Measurements from ENCODE around the gene MAP3K7. TPM values are rescaled to one million over a fixed set of nuclear protein-coding genes. Genes with fewer than 3 reads are reported as not detected.

Gene MAP3K7
- total RNA-seq, 2 donors from 2014 or later: 25.3 to 26.3 TPM

DNA sequence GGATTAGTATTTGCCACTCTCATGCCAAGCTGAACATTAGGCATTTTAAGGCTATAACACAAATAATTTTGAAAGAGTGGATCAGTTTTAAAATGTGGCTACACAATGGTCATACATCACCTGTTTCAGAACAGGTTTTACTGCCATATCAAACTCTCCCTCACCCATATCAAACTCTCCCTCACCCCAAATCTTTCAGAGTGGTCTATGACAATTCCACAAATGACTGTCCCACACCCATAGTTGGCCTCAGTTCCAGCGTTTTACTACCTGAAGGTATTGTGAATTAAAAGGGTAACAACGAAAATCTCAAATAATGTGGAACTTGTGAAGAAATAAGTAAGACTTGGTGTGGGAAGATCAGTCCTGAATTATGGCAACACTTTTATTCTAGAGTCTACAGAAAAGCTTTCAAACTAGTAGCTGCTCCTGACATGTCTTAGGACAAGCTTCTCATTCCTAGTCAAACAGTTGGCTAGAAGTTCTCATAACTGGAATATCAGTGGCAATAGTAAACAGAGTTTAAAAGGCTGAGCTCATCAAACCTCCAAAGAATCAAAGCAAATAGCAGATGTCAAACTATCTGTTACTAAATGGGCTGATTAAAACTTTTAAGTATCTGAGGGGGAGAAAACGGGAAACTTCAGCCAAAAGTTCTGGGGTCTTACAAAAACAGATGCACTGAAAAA lies 52.4 kb downstream of the MAP3K7 start:
- DNase-seq: peak in 1 of 2 donors; percentile 1
- Mint-ChIP-seq H3K4me1 (ENCODE audit: low read depth) (no peaks in the 10 kb centered on the region), H3K27ac (no peak overlapping the region), H3K9me3 (no peaks in the 10 kb centered on the region), H3K4me3 (no peak overlapping the region), H3K36me3 (ENCODE audit: insufficient read depth in 2 of 2) (peaks cover 0 to 3% of the 10 kb centered on the region in 2 donors), H3K27me3 (ENCODE audit: low read depth) (no peaks in the 10 kb centered on the region)
- ATAC-seq (replicated peaks in 1 of 2): peak; percentile 43 to 54

DNA sequence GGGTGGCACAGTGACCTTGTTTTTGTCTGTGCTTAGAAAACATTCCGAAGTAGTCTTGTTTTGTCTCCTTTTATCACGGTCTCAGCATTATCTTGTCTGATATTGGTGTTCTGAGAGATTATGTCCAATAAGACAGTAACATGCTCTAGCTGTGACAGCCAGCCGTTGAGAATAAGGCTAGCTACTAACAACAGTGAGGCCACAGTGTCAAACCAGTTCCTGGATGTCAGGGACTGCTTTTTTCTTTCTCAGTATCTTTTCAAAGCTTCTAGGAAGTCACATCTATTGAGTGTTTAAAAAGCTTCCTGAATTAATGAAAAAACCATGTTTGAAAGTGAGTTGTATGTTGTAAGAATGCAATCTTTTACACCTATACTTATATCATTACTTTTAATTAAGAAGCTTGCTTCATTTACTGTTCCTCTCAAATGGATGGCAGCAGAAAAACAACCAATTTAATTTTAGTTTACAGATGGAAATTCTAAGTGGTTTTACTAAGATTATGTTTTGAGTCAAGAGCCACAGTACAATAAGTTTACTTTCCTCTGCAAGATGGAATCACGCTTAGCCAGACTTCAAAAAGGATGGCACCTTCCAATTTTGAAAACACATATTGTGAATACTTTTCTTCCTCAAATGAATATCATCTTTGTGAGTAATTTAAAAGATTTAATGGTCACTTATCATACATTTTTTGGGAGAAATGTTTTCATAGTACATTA lies 53.1 kb downstream of the MAP3K7 start:
- peak in 1 of 2 donors; percentile 25 for ATAC-seq (replicated peaks in 1 of 2)
- Mint-ChIP-seq H3K27me3 (ENCODE audit: low read depth) (no peaks in the 10 kb centered on the region), H3K27ac (no peak overlapping the region), H3K4me3 (no peak overlapping the region), H3K36me3 (ENCODE audit: insufficient read depth in 2 of 2) (peaks cover 0 to 3% of the 10 kb centered on the region in 2 donors), H3K4me1 (ENCODE audit: low read depth) (no peaks in the 10 kb centered on the region), H3K9me3 (no peaks in the 10 kb centered on the region)
- DNase-seq: no peak

DNA sequence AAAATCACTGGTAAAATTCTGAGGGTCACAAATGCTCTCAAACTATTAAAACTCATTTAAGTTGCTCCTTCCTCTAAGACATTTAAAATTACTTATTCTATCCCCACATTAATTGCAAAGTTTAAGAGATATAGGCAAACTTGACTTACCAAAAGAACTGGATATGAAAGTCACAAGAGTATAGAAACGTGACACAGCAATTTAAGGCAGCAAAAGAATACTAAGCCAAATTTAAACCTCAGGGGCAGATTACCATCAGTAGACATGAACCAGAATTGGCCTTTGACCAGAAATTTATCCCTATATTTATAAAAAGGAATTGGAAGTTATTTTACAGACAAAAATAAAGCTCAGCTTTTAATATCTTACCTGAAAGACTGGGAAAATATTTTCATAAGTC lies 56.0 kb downstream of the MAP3K7 start:
- no peak overlapping the region for H3K4me3 Mint-ChIP-seq
- ATAC-seq (replicated peaks in 1 of 2) (no peak), DNase-seq (no peak)
- H3K9me3 Mint-ChIP-seq: no peaks in the 10 kb centered on the region
- H3K27ac Mint-ChIP-seq: no peak overlapping the region
- H3K36me3 Mint-ChIP-seq (ENCODE audit: insufficient read depth in 2 of 2): peaks cover 0 to 3% of the 10 kb centered on the region in 2 donors
- no peaks in the 10 kb centered on the region for H3K27me3 Mint-ChIP-seq (ENCODE audit: low read depth)
- H3K4me1 Mint-ChIP-seq (ENCODE audit: low read depth): no peaks in the 10 kb centered on the region

DNA sequence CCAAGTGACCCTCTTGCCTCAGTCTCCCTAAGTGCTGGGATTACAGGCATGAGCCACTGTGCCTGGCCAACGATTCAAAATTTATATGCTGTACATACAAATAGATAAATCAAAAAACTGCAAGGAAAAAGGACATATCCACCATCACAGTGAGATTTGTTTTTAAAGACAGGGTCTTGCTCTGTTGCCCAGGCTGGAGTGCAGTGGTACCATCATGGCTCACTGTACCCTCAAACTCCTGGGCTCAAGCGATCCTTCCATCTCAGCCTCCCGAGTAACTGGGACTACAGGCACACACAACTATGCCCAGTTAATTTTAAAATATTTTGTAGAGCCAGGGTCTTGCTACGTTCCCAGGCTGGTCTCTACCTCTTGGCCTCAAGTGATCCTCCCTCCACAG lies 61.5 kb downstream of the MAP3K7 start:
- no peak overlapping the region for H3K4me3 Mint-ChIP-seq
- H3K27me3 Mint-ChIP-seq (ENCODE audit: low read depth): no peaks in the 10 kb centered on the region
- H3K36me3 Mint-ChIP-seq (ENCODE audit: insufficient read depth in 2 of 2): peaks cover 0 to 8% of the 10 kb centered on the region in 2 donors
- DNase-seq: no peak
- no peaks in the 10 kb centered on the region for H3K4me1 Mint-ChIP-seq (ENCODE audit: low read depth)
- H3K27ac Mint-ChIP-seq: no peak overlapping the region
- no peak for ATAC-seq (replicated peaks in 1 of 2)
- no peaks in the 10 kb centered on the region for H3K9me3 Mint-ChIP-seq

DNA sequence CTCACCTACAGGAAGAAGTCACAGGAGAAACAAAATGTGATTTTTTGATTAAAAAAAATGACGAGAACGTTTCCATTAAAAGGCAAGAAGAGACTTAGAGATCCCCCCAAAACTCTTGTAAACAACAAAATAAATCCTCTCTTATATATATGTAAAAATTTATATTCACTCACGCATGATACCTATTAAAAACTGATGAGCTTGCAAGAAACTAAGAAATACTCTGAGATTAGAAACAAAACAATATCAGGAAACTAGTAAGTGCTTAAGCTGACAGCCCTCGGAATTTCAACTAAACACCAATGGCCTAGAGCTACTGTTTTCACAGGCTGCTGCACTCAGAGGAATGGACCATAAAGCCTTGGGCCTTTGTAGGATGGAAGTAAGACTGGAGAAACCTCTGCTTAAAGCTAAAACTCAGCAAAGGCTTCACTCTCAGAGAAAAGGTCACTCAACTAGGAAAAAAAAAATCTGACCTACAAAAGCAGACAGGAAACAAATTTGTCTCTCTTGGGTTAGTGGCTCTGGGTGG lies 63.0 kb downstream of the MAP3K7 start:
- Mint-ChIP-seq H3K9me3 (no peaks in the 10 kb centered on the region), H3K27ac (peak overlapping the region; percentile 58), H3K27me3 (ENCODE audit: low read depth) (no peaks in the 10 kb centered on the region), H3K4me1 (ENCODE audit: low read depth) (no peaks in the 10 kb centered on the region), H3K4me3 (no peak overlapping the region), H3K36me3 (ENCODE audit: insufficient read depth in 2 of 2) (peaks cover 0 to 8% of the 10 kb centered on the region in 2 donors)
- ATAC-seq (replicated peaks in 1 of 2) (no peak), DNase-seq (no peak)

DNA sequence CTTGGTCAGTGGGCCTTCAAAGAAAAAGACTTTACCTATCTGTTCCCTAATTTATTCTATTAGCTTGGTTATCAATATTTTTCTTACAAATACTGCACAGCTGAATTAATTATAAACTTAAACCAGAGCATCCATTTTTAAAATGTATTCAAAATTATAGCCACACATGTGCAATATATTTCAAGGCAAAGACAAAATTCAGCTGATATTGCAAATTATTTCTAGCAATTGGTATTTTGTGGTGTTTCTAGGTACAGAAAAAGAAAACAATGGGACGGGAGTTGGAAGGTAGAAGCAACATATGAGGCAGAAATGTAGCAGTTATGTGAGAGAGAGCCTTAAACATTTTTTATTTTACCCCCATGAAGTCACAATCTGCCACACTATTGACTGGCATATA lies 64.9 kb downstream of the MAP3K7 start:
- Mint-ChIP-seq H3K9me3 (no peaks in the 10 kb centered on the region), H3K27ac (no peak overlapping the region), H3K36me3 (ENCODE audit: insufficient read depth in 2 of 2) (peaks cover 0 to 9% of the 10 kb centered on the region in 2 donors), H3K4me3 (no peak overlapping the region), H3K4me1 (ENCODE audit: low read depth) (no peaks in the 10 kb centered on the region), H3K27me3 (ENCODE audit: low read depth) (no peaks in the 10 kb centered on the region)
- no peak for DNase-seq
- ATAC-seq (replicated peaks in 1 of 2): no peak

DNA sequence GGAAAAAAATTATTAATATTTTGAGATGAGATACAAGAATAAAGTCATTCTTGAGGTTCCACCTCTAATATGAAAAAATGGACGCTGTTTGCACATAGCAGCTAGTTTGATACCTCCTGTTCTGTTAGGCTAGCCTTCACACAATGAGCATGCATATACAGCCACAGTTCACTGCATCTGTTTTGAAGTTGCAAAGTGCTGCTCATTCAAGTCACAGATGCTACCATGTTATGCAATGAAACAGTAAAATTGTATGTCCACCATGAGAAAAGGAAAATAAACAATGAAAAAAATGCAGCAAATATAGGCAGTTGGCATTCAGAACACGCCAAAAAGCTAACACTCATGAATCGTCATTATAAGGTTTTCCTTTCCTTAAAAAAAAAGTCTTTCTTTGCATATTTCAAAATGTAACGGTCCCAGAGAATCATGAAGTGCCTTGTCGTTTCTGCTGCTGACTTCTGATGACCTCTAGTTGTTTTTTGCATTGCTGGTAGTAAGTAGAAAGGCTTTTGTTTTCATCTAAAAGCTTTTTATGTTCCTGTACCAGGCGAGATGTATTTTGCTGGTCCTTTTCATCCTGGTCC lies 70.7 kb downstream of the MAP3K7 start:
- ATAC-seq (replicated peaks in 1 of 2): no peak
- no peak for DNase-seq
- H3K9me3 Mint-ChIP-seq: no peaks in the 10 kb centered on the region
- H3K27ac Mint-ChIP-seq: no peak overlapping the region
- no peaks in the 10 kb centered on the region for H3K27me3 Mint-ChIP-seq (ENCODE audit: low read depth)
- peaks cover 6 to 18% of the 10 kb centered on the region in 2 donors for H3K36me3 Mint-ChIP-seq (ENCODE audit: insufficient read depth in 2 of 2)
- H3K4me1 Mint-ChIP-seq (ENCODE audit: low read depth): no peaks in the 10 kb centered on the region
- H3K4me3 Mint-ChIP-seq: no peak overlapping the region

DNA sequence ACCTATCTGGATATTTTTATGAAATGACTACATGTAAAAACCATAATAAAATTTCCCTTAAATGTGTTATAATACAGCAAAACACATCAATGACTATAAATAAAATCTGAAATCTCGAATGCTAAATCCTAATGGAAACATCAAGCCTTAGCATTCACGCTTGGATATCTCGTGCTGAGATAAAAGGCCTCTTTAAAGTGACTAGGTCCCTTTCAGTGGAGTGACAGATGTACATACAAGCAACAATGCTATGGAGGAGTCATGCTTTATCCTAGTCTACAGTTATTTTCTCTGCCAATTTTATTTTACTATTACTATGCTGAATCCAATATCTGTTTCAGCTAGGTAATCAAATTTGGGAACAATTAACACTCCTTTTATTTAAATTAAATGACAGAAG lies 72.4 kb downstream of the MAP3K7 start:
- H3K9me3 Mint-ChIP-seq: no peaks in the 10 kb centered on the region
- peaks cover 6 to 18% of the 10 kb centered on the region in 2 donors for H3K36me3 Mint-ChIP-seq (ENCODE audit: insufficient read depth in 2 of 2)
- H3K27ac Mint-ChIP-seq: no peak overlapping the region
- ATAC-seq (replicated peaks in 1 of 2): no peak
- H3K4me1 Mint-ChIP-seq (ENCODE audit: low read depth): no peaks in the 10 kb centered on the region
- no peaks in the 10 kb centered on the region for H3K27me3 Mint-ChIP-seq (ENCODE audit: low read depth)
- no peak for DNase-seq
- no peak overlapping the region for H3K4me3 Mint-ChIP-seq

DNA sequence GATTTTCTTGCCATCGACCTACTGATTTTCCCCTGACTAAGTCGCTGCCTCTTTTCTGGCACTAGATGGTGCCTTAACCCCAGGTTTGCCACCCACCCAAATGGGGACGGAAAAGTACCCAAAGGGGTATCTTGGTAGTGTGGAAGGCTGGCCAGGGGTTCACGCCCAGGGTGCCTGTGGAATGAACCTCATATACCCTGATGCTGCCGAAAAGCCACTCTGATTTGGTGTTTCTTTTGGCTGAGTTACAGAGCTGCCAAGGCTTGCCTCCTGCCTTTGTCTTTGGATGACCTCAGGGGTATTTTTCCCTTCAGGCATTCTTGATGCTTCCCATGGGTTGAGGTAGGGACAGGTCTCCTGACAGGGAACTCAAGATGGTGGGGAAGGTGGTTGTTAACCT lies 78.1 kb downstream of the MAP3K7 start:
- Mint-ChIP-seq H3K4me3 (no peak overlapping the region), H3K9me3 (peaks cover 2 to 4% of the 10 kb centered on the region in 2 donors), H3K36me3 (ENCODE audit: insufficient read depth in 2 of 2) (peaks cover 8% of the 10 kb centered on the region in 2 donors), H3K27ac (no peak overlapping the region), H3K4me1 (ENCODE audit: low read depth) (peaks cover under 1% of the 10 kb centered on the region), H3K27me3 (ENCODE audit: low read depth) (no peaks in the 10 kb centered on the region)
- ATAC-seq (replicated peaks in 1 of 2): no peak
- DNase-seq: no peak

DNA sequence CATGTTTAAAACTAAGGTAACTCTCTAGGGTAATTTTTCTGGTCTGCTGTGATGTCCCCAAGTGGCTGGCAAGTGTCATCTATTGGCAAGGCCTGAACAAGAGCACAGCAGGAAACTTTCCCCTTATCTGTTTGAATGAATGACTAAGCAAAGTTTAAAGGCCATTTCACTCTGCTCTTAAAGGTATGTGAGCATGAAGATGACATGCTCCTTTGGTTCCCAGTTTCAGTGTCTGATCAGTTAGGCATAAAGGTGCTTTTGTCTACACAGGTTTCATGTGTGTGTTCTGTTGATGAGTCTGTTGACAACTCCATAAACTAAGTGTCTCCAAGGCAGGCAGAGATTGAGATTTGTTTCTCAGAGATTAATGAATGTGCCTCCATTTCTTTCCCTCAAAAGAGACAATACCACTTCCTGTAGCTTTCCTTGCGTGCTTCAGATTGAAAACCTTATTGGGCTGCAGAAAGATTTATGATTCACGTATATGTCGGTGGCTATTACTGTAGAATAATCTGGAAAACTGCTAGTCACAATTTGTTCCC lies 83.9 kb downstream of the MAP3K7 start:
- Mint-ChIP-seq H3K36me3 (ENCODE audit: insufficient read depth in 2 of 2) (no peaks in the 10 kb centered on the region), H3K4me1 (ENCODE audit: low read depth) (peaks cover 13% of the 10 kb centered on the region), H3K27ac (peak overlapping the region; percentile 27), H3K27me3 (ENCODE audit: low read depth) (no peaks in the 10 kb centered on the region), H3K4me3 (no peak overlapping the region), H3K9me3 (no peaks in the 10 kb centered on the region)
- ATAC-seq (replicated peaks in 1 of 2) (peak; percentile 83 to 90), DNase-seq (no peak)

DNA sequence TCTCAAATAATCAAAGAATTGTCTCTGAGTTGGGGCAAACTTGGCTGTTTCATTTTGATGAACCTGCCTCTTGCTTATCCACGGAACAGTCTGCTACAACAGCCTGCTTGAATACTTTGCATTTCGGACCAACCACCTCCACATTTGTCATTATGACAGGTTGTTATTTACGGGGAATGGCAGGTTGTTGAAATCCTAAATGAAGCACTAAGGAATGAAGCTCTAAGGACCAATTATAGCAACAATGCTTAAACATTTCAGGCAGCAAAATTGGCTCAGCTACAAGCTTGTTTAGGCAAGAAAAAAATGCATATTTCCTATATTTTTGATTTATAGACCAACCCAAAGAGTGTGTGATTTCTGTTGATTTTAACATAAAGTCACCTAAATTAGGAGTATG lies 84.5 kb downstream of the MAP3K7 start:
- Mint-ChIP-seq H3K4me3 (no peak overlapping the region), H3K4me1 (ENCODE audit: low read depth) (peaks cover 13% of the 10 kb centered on the region), H3K9me3 (no peaks in the 10 kb centered on the region), H3K27ac (no peak overlapping the region), H3K27me3 (ENCODE audit: low read depth) (peaks cover 4% of the 10 kb centered on the region), H3K36me3 (ENCODE audit: insufficient read depth in 2 of 2) (no peaks in the 10 kb centered on the region)
- ATAC-seq (replicated peaks in 1 of 2) (no peak), DNase-seq (no peak)

DNA sequence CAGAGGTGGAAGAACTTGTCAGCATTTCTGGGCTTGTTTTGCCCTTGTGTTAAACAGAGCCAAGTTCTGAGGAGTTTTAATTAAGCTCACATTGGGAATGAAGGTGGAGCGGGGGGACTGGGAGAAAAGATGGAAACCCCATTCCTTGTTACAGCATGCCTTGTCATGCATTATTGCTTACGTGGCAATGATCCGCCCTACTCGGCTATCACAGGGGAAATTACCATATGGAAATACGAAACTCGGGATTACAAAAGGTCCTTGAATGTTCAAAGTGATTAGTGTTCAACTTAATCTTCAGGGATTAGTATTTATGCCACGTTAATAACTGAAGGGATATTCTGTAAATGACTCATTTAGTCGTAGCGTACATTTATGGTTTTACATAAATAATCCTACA lies 86.4 kb downstream of the MAP3K7 start:
- Mint-ChIP-seq H3K9me3 (no peaks in the 10 kb centered on the region), H3K36me3 (ENCODE audit: insufficient read depth in 2 of 2) (no peaks in the 10 kb centered on the region), H3K4me3 (no peak overlapping the region), H3K4me1 (ENCODE audit: low read depth) (peaks cover 13% of the 10 kb centered on the region), H3K27me3 (ENCODE audit: low read depth) (peaks cover 5% of the 10 kb centered on the region), H3K27ac (no peak overlapping the region)
- DNase-seq: no peak
- no peak for ATAC-seq (replicated peaks in 1 of 2)

DNA sequence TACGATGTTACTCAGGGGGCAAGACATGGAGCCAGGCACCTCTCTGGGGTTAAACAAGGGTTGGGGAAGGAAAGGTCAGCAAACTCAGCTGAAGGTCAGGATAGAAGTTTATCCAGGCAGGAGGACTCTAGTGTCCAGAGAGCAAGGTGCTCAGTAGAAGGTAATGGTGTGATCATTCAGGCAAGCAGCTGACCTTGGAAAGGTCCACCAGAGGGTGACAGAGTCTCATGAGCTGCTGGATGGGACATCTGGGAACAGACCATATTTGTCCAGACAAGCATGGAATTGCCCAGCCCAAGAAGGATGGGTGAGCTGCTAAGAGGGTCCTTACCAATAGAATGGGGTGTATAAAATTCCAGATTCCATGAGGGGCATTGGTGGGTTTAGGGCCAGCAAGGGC lies 89.5 kb downstream of the MAP3K7 start:
- Mint-ChIP-seq H3K9me3 (no peaks in the 10 kb centered on the region), H3K27me3 (ENCODE audit: low read depth) (peaks cover 28% of the 10 kb centered on the region), H3K4me1 (ENCODE audit: low read depth) (peaks cover 10% of the 10 kb centered on the region), H3K27ac (no peak overlapping the region), H3K4me3 (no peak overlapping the region), H3K36me3 (ENCODE audit: insufficient read depth in 2 of 2) (no peaks in the 10 kb centered on the region)
- ATAC-seq (replicated peaks in 1 of 2): peak in 1 of 2 donors; percentile 15
- DNase-seq: no peak

Data from activated T-cell treated with anti-CD3 and anti-CD28 coated beads, Interleukin-2, amount 50 U/mL, for 72 hours (primary cell).